ENCODE measurements around the gene BEST1.

DNA sequence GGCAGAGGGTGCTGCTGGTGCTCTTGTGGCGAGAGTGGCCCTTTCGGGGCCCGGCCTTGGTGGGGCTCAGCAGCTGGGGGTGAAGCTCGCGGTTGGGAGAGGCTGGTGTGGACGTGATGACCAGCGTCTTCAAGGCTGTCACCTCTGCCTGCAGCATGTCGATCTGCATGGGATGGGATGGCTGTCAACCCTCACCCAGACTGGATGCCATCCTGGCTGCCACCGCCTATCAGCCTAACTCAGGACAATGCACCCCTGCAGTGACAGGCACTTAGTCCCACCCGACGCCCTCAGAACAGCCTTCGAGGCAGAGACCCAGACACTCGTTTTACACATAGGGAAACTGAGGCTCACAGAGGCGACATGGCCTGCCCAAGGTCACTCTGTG is 43.6 kb upstream of the BEST1 start:
- TF ChIP-seq, protein P1, sequence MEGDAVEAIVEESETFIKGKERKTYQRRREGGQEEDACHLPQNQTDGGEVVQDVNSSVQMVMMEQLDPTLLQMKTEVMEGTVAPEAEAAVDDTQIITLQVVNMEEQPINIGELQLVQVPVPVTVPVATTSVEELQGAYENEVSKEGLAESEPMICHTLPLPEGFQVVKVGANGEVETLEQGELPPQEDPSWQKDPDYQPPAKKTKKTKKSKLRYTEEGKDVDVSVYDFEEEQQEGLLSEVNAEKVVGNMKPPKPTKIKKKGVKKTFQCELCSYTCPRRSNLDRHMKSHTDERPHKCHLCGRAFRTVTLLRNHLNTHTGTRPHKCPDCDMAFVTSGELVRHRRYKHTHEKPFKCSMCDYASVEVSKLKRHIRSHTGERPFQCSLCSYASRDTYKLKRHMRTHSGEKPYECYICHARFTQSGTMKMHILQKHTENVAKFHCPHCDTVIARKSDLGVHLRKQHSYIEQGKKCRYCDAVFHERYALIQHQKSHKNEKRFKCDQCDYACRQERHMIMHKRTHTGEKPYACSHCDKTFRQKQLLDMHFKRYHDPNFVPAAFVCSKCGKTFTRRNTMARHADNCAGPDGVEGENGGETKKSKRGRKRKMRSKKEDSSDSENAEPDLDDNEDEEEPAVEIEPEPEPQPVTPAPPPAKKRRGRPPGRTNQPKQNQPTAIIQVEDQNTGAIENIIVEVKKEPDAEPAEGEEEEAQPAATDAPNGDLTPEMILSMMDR (conservative IDR thresholded peaks at IDR 0.05), result no peak
- no peak for TF ChIP-seq EZH2 (IDR thresholded peaks at IDR 0.05; ENCODE audit: low read depth)

All from PC-9 (cell line).